ENCODE data around the gene CIDEB.

The CIDEB gene

DNA sequence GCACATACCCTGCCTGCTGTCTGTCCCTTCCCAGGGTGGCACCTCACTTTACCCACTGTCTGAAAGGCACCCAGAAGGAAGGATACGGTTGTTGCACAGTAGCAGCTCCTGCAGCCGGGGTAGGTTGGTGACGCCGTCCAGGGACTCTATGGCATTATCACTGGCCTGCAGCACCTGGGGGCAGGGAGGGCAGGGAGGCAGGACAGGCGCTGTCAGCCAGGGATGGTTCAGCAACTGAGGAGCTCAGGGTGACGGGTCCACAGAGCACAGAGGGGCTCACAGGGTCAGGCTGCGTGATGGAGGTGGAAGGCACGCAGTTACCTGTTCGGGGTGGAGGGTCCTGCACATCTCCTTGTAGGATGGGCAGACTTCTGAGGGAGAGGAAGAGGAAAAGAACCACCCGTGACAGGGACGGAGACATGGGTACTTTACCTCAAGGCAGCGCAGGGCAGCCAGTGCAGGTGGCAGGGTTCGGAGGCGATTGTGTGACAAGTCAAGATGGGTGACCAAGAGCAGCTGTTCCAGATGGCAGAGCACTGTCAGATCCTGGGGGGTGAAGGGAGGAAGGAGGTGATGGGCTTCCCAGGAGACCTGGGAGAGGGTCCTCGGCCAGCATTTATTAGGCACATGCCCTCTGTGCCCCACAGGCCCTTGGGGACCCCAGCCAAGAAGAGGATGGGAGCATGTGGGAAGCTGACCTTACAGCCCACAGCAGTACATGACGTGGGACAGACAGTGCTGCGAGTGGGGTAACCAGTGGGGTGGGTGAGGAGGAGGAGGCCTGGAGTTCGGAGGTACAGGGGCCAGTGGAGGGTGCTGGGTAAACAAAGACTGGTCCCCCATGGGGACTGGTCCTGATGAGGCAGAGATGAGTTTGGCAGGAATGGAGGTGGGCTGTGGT is 41.2 kb downstream of the CIDEB start:
- no peak for DNase-seq

DNA sequence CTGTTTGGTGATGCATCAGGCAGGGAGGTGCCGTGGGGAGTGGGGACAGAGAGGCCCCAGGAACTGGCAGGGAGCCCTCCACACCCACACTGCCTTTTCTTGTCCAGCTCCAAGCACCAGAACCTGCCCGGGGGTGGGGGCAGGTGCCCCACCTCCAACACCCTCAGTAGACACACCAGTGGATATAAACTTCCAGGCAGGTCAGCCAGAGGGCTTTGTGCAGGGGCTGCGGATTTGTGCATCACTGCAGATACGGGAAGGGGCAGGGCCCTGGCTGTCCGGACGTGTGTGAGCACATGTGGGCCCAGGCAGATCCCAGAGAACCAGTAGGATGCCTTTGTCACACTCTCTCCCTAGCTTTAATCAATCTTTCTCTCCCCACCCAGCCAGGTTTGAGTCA is 43.5 kb downstream of the CIDEB start:
- no peak for DNase-seq

DNA sequence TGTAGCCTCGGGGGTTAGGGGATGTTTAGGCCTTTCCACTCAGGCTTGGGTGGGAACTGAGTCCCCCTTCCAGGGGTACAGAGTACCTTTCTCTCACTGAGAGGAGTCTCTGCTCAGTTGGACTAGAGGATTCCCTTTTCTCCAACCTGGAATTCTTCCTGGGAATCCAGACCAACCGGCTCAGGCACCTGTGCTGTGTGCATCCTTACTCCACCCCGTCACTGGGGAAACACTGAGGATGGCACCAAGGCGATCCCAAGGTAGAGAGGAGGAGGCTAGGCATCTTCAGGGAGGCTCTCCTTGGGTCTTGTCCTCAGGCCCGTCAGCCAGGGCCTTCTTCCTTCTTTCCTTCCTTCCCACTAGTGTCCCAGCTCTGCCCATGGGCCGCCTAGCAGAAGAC is 43.9 kb downstream of the CIDEB start:
- no peak for DNase-seq

DNA sequence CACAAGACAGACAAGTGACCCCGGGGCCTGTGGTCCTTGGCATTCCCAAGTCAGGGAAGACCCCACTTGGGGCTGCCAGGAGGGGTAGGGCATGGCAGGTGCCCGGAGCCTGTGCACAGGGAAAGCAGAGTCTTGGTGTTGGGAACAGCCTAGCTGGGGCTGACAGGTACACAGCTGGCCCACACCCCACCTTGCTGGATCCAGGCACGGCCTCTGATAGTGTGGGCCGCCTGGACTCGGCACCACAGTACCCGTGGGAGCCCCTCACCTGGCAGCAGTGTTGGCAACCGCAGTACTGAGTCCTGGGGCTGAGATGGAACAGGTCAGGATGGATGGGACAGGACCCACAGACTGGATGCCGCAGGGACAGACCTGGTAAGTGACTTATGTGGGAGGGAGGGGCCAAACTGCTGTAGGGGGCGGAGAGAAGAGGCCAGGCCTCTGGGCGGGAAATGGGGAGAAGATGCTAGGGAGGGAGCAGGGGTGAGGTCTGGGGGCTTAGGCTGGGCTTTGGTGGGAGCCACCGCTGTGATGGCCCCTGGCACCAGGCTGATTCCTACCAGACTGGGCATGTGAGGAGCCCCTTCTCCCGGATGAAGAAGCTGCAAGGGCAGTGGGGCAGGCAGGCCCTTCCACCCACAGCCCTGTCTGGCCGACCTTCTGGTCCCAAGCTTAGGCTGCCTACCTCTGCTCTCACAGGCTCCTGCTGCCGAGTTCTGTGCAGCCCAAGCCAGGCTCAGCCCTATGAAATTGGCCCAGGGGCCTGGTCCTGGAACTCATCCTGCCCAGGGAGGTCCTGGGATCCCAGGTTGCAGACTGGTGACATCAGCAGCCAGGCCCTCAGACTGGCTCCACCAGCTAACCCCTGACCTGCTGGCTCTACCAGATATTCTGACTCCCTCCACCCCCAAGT is 44.7 kb downstream of the CIDEB start, which contains the start of gene TGM1:
TGM1 (minus strand) TSS at position 357 of the 913 bp plus-strand sequence. CDS start 825 bp downstream, outside the sequence.
- no peak for DNase-seq

DNA sequence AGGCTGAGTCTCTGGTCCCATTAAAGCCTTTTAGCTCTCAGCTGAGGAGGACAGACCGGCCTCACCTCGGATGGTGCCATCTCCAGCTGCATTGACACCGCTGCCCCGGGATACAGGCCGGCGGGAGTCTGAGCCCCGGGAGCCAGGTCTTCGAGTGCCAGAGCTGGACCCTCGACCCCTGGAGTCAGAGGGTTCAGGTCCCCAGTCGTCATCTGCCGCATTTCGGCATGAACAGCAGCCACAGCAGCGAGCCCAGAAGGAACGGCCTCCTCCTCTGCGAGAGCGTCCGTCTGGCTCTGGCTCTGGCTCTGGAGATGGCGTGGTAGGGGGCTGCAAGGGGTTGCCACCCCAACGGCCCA is 45.8 kb downstream of the CIDEB start:
- DNase-seq, result no peak

DNA sequence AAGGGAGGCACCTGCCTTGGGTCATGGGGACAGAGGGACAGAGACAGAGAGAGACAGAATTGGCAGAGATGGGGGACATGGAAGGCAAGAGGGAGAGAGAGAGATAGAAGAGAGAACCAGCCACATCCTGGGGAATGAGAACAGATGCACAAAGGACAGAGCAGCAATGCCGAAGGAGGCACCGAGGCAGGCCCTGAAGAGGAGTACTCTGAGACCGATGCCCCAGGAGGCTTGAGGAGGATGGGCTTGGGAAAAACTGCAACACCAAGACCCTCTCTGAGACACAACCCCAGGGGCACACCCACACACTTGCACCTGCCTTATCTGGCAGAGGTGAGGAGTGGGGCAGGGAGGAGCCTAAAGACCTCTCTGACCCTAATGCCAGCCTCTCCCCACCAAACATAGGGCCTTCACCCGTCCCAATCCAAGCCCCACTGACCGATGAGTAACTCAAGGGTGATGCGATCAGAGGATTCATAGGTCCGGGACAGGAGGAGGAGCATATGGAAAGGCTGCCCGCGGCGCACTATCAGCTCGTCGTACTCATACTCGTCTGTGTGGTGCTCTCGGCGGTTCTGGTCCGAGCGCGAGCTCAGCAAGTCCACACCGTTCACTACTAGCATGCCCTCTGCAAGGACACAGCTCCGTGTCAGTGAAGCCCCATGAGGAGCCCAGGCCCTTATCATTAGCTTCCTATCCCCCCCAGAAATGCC is 46.4 kb downstream of the CIDEB start:
- no peak for DNase-seq

DNA sequence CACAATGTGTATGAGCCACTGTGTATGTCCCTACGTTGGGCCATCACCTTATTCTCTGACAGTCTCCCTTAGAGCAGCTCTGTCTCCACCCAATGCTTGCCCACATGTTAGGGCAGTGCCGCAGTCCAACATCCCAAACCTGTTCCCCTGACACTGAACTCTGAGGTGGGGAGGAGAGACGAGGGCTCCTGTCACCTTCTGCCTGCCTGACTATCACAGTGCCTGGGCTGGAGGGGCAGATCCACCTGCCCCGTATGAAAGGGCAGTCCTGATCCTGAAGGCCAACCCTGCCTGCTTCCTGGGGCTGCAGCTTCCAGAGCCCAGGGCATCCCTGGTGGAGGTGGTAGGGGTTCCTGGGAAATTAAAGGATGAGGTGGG is 47.0 kb downstream of the CIDEB start:
- DNase-seq, result no peak

DNA sequence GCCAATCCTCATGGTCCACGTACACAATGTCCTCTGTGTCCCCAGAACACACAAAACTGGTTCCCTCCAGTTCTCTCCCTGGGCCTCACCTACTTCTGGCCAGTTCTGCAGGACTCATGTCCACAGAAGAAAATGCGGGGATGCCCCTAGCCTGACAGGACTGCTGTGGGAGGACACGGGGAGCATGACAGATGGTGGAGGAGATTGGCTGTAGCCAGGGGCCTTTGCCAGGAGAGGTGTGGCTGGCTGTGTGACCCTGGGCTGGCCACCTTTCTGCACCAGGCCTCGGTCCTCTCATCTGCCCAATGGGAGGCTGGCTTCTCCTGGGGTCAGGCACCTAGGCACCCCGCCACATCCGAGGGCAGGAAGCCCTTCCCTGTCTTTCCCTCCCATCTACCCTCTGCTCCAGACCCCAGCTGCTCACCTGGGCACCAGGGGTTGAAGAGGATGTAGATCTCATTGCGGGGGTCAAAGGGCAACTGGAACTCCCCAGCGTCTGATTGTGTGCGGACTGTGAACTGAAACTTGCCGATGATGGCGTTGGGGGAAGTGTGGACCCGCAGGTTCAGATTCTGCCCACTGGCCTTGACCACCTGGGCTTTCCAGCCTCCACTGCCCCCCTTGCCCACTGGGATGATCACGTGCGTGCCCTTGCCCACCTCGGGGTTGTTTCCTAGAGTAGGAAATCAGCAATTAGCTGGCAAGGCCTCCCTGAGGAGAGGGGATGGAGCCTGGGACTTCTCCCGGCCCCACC is 47.6 kb downstream of the CIDEB start:
- no peak for DNase-seq

DNA sequence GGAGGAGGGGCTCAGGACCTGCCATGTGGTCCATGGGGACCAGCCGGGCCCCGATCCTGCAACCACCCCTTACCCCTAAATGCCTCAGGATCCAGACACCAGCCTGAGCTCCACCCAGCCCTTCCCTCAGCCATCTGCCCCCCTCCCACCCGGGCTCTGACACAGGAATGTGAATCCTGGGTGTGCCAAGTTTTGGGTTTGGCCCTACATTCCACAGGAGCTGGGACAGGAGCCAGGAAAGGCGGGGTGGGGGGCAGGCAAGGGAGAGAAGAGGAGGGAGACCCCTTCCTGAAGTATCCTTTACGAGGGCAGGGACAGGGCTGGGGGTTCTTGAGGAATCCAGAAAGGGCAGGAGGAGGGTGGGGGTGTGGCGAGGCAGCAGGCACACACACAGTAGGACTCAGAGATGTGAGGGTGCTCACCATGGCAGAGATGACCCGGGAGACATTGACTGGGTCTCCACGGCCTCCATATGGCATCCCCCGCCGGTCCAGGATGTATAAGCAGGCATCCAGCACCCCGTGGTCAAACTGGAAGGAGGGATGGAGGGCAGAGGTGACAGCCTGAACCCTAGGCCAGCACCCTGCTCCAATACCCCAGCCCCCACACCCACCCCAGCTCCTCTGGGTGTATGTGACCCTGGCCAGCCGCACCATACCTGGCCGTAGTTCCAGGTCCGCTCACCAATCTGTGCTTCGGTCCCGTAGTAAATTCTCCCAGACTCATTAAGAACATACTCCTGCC is 48.3 kb downstream of the CIDEB start:
- DNase-seq, result no peak

DNA sequence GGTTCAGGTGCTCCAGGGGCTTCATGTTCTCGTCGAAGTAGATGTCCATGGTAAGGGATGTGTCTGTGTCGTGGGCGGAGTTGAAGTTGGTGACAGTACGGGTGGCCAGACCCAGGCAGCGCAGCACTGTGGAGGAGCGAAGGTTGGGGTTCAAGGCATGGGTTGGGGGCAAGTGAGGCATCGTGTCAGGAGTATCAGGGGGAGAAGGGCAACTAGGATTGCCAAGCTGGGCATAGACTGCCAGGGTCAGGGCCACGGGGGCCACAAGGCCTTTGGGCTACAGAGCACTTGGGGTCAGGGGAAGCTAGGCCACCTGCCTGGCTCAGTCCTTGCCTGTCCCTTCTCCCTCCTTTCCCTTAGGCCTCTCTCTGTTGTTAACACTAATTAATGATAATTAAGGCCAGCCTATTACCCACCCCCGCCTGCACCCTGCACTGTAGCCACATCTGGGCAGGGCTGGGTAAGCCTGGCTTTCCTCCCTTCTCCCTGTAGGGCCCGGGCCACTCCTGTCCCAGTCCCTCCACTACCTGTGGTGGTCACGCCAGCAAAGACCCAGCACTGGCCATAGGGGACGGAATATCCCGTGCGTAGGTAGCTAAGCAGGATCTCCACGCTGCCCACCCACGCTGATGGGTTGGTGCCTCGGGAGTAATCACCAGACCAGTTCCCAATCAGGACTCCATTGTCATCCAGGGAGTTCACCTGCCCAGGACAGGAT is 49.1 kb downstream of the CIDEB start:
- DNase-seq, result no peak

DNA sequence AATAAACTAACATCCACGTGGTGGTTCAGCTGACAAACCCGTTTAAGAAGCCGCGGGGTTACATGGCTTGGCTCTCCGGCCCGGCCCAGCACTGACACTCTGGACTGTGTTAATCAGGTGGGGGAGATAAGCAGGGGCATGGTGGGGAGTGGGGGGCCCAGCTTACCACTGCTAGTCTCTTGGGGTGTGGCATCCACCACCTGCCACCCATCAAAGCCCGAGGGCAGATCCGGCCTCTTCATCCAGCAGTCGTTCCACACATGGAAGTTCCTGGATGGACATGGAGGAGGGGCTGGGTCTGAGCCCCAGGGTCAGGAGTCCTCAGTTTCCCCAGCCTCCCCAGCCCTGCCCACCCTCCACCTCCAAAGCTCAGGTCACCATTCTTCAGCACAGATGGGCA is 49.7 kb downstream of the CIDEB start:
- DNase-seq, result no peak

DNA sequence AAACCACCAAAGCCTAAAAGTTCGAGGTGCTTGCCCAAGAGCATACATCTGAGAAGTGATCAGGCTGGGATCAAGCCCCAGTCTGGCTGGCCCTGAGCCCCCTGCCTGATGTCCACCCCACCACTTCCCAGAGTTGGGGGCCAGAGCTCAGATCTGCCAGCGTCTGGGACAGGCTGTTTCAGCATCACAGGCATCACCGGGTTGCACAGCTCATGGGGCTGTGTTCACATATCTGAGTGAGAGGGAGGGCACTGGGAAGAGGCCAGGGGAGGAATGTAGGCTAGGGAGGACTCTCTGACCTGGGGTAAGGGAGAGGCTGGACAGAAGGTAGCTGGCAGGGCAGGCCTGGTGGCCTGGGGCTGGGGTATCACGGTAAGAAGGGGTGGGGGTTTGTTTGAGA is 50.8 kb downstream of the CIDEB start:
- no peak for DNase-seq

DNA sequence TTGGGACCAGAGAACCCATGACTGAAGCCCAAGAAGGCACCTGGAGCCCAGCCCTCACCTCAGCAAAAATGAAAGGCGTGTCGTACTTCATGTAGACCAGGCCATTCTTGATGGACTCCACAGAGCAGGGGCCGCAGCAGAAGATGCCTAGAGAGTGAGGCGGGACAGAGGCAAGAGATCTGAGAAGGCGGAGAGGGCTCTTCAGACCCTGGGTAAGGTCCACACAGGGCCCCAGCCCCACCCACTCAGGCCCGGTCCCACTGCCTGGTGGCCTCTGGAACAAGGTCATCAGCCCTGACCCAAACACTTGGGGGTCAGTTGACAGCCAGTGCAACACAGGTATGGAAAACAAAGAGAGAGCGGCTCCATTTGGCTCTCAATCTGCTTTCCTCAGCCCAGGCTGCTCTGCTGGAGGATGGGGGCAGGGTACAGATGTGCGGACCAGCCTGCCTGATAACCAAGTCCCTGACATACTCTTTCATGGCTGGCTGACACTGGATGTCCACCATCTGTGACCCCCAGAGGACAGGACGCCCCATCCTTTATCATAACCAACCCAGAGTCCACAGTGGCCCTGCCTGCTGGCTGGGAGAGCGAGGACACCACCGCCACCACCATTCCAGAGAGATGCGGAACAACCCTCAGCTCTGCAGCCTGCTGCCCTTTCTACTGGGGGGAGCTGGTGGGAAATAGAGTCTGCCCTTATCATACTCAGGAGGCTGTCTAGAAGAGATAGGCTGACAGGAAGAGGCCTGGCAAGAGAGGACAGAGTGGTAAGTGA is 51.7 kb downstream of the CIDEB start:
- DNase-seq, result no peak

DNA sequence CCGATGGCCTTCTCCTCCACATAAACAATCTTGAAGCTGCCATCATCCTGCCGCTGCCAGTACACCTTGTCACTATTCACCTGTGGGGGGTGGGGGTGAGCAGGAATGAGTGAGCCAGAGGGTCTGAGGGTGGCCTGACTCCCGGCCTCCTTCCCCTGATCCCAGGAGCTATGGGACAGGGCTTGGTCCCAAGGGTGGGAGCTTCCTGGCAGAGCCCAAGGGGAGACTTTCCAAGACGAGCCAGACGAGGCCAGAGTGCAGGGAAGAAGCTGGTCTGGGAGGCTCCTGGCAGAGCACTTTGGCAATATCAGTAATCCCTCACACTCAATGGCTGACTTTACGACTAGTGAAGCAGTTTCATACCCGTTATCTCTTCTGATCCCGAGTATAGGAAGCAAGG is 52.3 kb downstream of the CIDEB start:
- no peak for DNase-seq
